DMS114 treated with DMSO at 0.1 percent for 48 hours (cell line): ENCODE results near the gene NLE1.
"Not testable (repeated sequence)": the region's sequence is repeated elsewhere in the genome, so short reads cannot be mapped to it uniquely, and the experiment has no call there.

Source experiments
- DNase-seq: peaks from one replicate; lab custom pipeline; 2025; ENCODE audit not compliant: unreplicated experiment; lab: John Stamatoyannopoulos, UW

The NLE1 gene

GRCh38 chr17:35162755-35163154, 20.7 kb upstream of the NLE1 start:
- no peak for DNase-seq

- no peak for DNase-seq
These were observed 19.2 kb upstream of the NLE1 start for GRCh38 chr17:35161281-35161761.

GRCh38 chr17:35160354-35161201, 18.5 kb upstream of the NLE1 start:
- no peak for DNase-seq

DNA sequence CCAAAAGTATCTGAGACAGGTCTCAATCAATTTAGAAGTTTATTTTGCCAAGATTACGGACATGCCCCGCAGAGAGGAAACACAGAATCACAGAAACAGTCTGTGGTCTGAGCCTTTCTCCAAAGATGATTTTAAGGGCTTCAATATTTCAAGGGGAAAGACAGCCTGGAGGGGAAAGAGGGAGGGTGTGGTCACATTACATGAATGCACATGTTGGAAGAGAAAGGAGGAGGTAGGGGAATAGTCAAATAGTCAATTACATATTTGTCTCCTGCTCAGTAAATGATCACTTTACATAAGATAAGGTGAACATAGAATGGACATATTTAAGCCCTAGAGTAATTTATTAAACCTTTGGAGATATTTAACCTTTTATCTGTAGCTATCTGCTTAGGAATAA, 17.8 kb upstream of the NLE1 start:
- DNase-seq, result no peak

- DNase-seq, result no peak
These were observed 13.1 kb upstream of the NLE1 start for GRCh38 chr17:35155246-35155645.

DNA sequence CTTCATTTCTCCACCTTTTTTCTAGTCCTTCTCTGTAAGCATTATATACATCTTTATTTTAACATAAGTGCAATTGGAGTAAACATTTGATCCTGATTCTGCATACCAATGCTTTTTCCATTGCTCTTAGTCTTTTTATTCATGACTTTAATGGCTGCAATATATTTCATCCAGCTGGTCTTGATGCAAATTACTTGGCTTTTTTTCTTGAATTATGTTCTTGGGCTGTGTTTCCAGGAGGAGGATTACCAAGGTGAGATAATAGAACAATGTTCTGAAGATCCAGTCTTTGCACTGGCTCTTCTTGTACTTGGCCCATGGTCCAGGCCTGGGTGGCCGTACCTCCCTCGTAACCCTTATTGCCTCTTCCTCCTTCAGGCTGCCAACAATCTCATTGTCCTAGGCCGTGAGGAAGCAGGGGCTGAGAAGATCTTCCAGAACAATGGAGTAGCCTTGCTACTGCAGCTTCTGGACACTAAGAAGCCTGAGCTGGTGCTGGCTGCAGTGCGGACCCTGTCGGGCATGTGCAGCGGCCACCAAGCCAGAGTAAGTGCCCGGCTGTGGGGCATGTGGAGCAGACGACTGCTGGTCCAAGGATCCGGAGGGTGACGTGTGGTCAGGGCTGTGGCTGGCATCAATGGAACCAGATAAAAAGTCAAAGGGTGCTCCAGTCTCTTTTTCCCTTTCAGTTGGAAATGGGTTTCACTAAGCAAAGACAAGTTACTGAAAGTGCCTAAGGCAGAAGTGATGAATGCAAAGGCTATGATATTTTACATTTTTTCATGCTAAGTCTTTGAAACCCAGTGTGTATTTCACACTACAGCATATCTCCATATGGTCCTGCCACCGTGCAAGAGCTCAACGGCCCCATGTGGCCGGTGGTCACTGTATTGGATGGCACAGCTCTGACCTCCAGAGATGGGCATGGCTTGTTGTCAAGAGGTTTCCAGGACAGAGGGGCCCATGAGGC, 12.4 kb upstream of the NLE1 start:
- no peak for DNase-seq

DNA sequence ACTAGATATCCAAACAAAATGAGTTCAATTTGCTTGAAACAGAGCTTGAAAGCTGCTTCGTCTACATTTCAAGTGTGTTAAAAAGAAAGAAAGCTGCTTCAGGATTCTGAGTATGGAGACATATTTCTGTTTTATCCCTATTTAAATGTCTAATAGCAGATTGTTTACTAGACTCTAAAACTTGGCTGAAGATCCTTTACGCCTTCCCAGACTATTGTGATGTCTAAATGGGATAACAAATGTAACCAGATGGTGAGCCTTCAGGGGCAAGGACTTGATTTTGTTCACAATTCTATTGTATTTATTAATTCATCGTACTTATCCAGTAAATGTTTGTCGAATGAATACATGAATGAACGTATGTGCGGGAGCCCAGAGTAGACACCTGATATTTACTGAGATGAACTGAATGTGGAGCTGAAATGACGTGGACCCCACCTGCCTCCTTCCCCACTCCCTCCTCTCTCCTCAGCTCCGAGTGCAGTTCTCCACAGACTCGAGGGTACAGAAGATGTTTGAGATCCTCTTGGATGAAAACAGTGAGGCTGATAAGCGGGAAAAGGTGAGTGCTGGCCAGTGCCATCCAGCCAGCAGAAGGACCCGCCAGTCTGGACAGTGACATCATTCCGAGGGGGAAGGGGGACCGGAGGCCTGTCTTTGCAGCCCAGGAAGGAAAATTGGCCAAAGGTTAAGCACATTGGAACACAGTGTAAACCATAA, 10.5 kb upstream of the NLE1 start:
- DNase-seq, result no peak

GRCh38 chr17:35151080-35151479, 9.0 kb upstream of the NLE1 start:
- not testable (repeated sequence) for DNase-seq

DNA sequence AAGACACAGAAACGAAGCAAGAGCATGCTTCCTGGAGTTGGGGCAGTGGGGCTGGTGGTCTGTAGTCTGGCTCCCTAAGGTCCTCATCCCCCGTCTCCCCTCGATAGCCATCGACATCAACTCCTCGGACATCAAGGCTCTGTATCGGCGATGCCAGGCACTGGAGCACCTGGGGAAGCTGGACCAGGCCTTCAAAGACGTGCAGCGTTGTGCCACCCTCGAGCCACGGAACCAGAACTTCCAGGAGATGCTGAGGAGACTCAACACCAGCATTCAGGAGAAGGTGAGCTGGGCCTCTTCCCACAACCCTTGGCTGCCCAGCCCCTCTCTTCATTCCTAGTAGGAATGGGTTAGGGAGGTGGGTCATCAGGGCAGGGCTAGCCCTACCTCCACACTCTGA, 7.8 kb upstream of the NLE1 start:
- no peak for DNase-seq

DNA sequence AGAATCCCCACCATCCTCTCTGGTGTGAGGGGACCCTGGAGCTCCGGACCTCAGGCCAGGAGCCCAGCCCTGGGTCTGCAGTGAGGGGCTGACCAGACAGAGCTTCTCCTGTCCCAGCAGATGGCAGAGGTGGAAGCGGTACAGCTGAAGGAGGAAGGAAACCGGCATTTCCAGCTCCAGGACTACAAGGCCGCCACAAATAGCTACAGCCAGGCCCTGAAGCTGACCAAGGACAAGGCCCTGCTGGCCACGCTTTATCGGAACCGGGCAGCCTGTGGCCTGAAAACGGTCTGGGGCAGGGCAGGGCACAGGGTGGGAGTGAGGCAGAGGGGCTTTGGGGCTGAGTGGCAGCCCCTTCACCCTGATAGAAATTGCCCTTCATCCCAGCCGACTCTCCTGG, 6.0 kb upstream of the NLE1 start:
- no peak for DNase-seq

DNA sequence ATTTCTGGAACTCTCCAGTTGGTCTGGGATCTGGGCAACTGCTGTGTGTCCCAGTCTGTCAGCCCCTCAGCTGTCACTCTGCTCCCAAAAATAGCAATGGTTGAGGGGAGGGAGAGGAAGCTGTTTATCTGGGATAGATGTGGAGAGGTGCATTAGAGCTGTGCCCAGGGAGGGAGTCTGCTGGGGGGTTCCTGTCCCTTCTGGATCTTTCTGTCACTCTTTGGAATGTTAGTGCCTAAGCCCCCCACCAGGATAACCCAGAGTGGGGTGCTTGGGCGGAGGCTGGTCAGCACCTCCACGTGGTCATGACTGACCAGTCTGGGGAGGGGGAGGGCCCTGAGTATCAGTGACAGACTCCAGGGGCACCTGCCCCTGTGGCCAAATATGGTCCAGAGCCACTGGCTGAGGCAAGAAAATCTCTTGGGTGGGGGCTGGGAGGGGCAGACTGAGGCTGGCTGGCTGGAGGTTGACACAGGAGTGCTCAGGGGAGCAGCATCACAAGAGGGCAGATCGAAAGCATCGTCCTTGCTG, 5.3 kb upstream of the NLE1 start, which contains the start of gene UNC45B:
Gene UNC45B, plus strand, starts transcription at position 443 of the 531 bp plus-strand sequence. CDS start 447 bp downstream, outside the sequence.
- DNase-seq, result no peak

GRCh38 chr17:35146214-35146833, 4.2 kb upstream of the NLE1 start:
- DNase-seq, result no peak

DNA sequence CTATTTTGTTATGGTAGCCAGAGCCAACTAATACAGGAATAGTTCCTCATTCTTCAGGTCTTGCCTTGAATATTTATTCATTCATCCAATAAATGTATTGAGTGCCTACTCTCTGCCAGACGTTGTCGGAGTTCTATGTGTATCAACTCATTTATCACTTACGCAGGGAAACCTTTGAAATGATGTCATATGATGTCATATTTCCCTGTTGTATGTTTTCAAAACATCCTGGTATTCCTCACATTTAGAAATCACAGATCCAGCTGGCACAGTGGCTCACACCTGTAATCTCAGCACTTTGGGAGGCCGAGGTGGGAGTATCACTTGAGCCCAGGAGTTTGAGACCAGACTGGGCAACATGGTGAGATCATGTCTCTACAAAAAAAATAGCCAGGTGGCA, 2.7 kb upstream of the NLE1 start:
- no peak for DNase-seq

DNA sequence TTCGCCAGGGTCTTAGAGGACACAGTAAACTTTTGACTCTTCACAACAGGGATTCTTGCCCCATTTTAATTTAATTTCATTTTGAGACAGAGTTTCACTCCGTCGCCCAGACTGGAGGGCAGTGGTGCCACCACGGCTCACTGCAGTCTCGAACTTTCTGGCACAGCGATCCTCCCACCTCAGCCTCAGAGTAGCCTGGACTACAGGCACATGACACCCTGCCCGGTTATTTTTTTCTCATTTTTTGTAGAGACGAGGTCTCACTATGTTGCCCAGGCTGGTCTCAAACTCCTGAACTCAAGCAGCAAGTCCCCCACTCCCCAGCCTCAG, 329 bp upstream of the NLE1 start:
- no peak for DNase-seq

- DNase-seq, result no peak
These were observed 3.9 kb downstream of the NLE1 start for GRCh38 chr17:35138218-35138617.

- no peak for DNase-seq
These were observed 6.8 kb downstream of the NLE1 start for GRCh38 chr17:35135322-35135721.

- no peak for DNase-seq
These were observed 9.1 kb downstream of the NLE1 start for GRCh38 chr17:35132816-35133550.

DNA sequence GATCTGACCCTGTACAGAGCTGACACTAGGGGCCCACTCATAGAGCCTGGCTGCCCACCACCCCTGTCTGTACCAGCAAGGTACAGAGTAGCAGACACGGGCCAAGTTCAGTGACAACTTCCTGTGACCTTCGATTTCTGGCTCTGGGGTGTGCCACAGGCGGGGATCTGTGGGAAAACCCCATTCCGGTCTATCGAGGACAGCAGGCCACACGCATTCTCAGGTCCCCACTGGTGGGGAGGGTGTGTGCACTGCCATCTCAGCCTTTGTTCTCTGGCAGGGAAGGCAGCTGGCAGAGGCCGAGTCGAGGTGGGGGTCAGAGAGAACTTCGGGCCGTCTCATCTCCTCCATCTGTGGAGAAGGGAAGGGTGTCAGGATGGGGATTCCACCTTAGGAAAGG, 10.0 kb downstream of the NLE1 start:
- no peak for DNase-seq

- no peak for DNase-seq
These were observed 11.7 kb downstream of the NLE1 start for GRCh38 chr17:35130392-35130791.

- DNase-seq, result no peak
These were observed 12.1 kb downstream of the NLE1 start for GRCh38 chr17:35129973-35130351.
